ENCODE results near the gene MAMLD1. TPM values are rescaled to one million over a fixed set of nuclear protein-coding genes. Genes with fewer than 3 reads are reported as not detected.

The MAMLD1 gene
- total RNA-seq, 1 experiment from 2014 or later: 0.48 TPM

DNA sequence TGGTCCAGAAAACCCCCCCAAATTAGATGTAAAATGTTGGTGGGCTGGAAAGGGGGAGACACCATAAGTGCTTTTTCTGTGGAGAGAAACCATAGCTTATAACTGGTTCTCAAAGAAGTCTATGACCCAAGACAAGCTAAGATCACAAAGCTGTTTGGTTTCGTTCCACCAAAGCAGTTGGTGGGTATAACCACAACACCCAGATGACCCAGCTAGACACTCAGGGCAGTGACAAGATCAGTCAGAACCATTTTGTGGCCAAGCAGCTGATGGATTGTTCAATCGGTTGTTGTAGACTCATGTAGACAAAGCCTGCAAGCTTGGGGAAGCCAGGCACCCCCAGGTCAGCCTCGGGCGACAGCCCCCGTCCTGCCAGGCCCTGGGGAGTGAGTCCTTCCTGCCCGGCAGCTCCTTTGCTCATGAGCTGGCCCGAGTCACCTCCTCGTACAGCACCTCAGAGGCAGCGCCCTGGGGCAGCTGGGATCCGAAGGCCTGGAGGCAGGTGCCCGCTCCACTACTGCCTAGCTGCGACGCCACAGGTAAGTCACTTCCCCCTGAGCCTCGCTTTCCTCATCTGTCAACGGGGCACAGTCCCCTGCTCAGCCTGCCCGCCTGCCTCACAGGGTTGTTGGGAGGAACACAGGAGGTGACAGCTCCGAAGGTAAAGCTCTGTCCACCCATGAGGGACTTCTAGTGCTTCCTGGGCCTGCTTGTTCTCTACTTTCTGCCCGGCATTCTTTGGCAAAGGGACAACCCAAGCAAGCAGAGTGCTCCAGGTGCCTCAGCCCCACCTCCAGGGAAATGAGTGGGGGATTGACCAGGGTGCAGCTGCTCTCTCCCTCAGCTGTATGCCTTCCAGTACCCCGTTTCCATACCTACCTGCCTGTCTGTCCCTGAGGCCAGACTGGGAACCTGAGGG is 140.1 kb downstream of the MAMLD1 start:
- Histone ChIP-seq H2BK15ac (ENCODE audit: low read depth, low read length) (no peak overlapping the region), H2AK5ac (ENCODE audit: insufficient read length, low read length) (no peak overlapping the region), H2BK20ac (ENCODE audit: low read depth, low read length, poor library complexity, severe bottlenecking) (no peak overlapping the region), H3K56ac (ENCODE audit: insufficient read length, low read depth, low read length) (no peak overlapping the region), H4K91ac (ENCODE audit: insufficient read length, low read depth, low read length) (no peak overlapping the region), H3K14ac (ENCODE audit: insufficient read depth, low read length) (no peak overlapping the region), H3K27me3 (ENCODE audit: insufficient read depth, low read length) (no peaks in the 10 kb centered on the region), H2BK5ac (ENCODE audit: insufficient read length, low read length) (no peak overlapping the region), H3K9me3 (ENCODE audit: control insufficient read depth, low read depth, low read length) (no peaks in the 10 kb centered on the region), H3T11ph (ENCODE audit: low read length) (no peak overlapping the region), H2AFZ (ENCODE audit: low read length) (no peak overlapping the region), H3K79me2 (ENCODE audit: insufficient read depth, low read length) (no peaks in the 10 kb centered on the region), H3K23me2 (ENCODE audit: insufficient read length, low read depth, low read length, poor library complexity, severe bottlenecking) (peaks cover 9% of the 10 kb centered on the region), H3K79me1 (ENCODE audit: insufficient read depth, low read depth, low read length, poor library complexity, severe bottlenecking) (no peaks in the 10 kb centered on the region), H4K5ac (ENCODE audit: insufficient read length, low read depth, low read length) (no peak overlapping the region), H4K8ac (replicated peaks; ENCODE audit: insufficient read length, low read depth, low read length) (no peak overlapping the region), H3K4ac (ENCODE audit: low read depth, low read length) (no peak overlapping the region), H4K20me1 (ENCODE audit: control insufficient read depth, insufficient read depth, insufficient read length) (no peaks in the 10 kb centered on the region), H3K4me1 (ENCODE audit: insufficient read depth, low read length) (peaks cover 13% of the 10 kb centered on the region; the same call in 1 of the 2 replicates), H2BK12ac (ENCODE audit: insufficient read length, low read depth, low read length) (no peak overlapping the region), H3K9ac (ENCODE audit: extremely low read depth, insufficient read length, low read length) (no peak overlapping the region), H3K27ac (ENCODE audit: insufficient read length, low read depth, low read length) (no peak overlapping the region), H3K23ac (ENCODE audit: insufficient read length, low read depth, low read length) (no peak overlapping the region), H3K18ac (ENCODE audit: insufficient read length, low read depth, low read length) (no peak overlapping the region), H2BK120ac (ENCODE audit: low read depth, low read length, poor library complexity, severe bottlenecking) (no peak overlapping the region), H3K4me2 (ENCODE audit: insufficient read depth, insufficient read length, low read length) (no peak overlapping the region)
- H3K9me3 Mint-ChIP-seq: peaks cover 59 to 63% of the 10 kb centered on the region in 2 experiments
- no peak overlapping the region for H3K4me3 Mint-ChIP-seq
- peaks cover 31 to 36% of the 10 kb centered on the region in 2 experiments for H3K4me1 Mint-ChIP-seq
- WGBS (ENCODE audit: extremely low coverage, insufficient read length, low lambda C conversion rate): no CpG with 5 or more reads among the region's 19 CpGs
- no peak for DNase-seq
- H3K27ac Mint-ChIP-seq: no peak overlapping the region
- TF ChIP-seq, protein P1, sequence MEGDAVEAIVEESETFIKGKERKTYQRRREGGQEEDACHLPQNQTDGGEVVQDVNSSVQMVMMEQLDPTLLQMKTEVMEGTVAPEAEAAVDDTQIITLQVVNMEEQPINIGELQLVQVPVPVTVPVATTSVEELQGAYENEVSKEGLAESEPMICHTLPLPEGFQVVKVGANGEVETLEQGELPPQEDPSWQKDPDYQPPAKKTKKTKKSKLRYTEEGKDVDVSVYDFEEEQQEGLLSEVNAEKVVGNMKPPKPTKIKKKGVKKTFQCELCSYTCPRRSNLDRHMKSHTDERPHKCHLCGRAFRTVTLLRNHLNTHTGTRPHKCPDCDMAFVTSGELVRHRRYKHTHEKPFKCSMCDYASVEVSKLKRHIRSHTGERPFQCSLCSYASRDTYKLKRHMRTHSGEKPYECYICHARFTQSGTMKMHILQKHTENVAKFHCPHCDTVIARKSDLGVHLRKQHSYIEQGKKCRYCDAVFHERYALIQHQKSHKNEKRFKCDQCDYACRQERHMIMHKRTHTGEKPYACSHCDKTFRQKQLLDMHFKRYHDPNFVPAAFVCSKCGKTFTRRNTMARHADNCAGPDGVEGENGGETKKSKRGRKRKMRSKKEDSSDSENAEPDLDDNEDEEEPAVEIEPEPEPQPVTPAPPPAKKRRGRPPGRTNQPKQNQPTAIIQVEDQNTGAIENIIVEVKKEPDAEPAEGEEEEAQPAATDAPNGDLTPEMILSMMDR (conservative IDR thresholded peaks at IDR 0.05): no peak
- peaks cover 0 to 3% (median 0%) of the 10 kb centered on the region in 3 experiments; a peak in 1 of 7 replicates for H3K36me3 Mint-ChIP-seq (ENCODE audit: insufficient read depth in 1 of 3, low read depth in 3 of 3)
- H3K27me3 Mint-ChIP-seq (ENCODE audit: low read depth): no peaks in the 10 kb centered on the region
